ENCODE data around the gene ERP44. TPM values are rescaled to one million over a fixed set of nuclear protein-coding genes. Genes with fewer than 3 reads are reported as not detected.

The ERP44 gene
- total and polyA plus RNA-seq, 2 experiments from 2014 or later: 40.6 to 52.1 TPM

DNA sequence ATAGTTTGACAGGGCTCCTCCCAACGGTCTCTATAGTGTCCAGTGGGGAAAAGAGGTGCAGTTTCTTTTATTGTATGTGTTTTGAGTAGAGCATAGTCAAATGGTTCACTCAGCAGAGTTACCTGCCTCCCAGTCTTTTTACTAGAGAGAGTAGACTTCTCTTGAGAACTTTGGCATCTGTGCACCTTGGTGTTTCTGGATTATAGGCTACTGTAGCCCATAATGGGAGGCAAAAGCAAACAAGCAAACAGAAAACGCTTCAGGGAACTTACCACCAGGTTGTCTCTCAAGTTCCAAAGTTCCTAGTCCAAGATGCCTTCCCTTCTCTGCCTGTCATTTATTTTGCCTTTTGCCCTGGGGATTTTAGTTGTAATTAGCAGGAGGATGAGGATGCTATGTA lies 26.4 kb upstream of the ERP44 start:
- DNase-seq (ENCODE audit: low spot score): no peak
- Histone ChIP-seq H3K4me1 (ENCODE audit: insufficient read depth) (no peaks in the 10 kb centered on the region), H3K9me2 (replicated peaks; ENCODE audit: insufficient read depth) (no peaks in the 10 kb centered on the region), H3K9me3 (ENCODE audit: low read depth) (no peaks in the 10 kb centered on the region), H4K20me1 (ENCODE audit: insufficient read depth, poor library complexity, severe bottlenecking) (no peaks in the 10 kb centered on the region), H3K27me3 (no peaks in the 10 kb centered on the region), H3K4me2 (no peak overlapping the region), H3K79me2 (peaks cover 20% of the 10 kb centered on the region), H2AFZ (no peak overlapping the region), H3K27ac (no peak overlapping the region), H3K4me3 (no peak overlapping the region), H3K36me3 (replicated peaks; ENCODE audit: insufficient read depth, low read depth) (no peaks in the 10 kb centered on the region)
- 87% methylated on average over 2 of the region's 2 CpGs for WGBS (ENCODE audit: low lambda C conversion rate, missing lambda C conversion rate)
- TF ChIP-seq EZH2phosphoT487 (IDR thresholded peaks at IDR 0.05; ENCODE audit: low read depth, severe bottlenecking, unreplicated experiment) (no peak), EZH2 (IDR thresholded peaks at IDR 0.05; ENCODE audit: borderline replicate concordance) (no peak)
- TF ChIP-seq, protein P1, sequence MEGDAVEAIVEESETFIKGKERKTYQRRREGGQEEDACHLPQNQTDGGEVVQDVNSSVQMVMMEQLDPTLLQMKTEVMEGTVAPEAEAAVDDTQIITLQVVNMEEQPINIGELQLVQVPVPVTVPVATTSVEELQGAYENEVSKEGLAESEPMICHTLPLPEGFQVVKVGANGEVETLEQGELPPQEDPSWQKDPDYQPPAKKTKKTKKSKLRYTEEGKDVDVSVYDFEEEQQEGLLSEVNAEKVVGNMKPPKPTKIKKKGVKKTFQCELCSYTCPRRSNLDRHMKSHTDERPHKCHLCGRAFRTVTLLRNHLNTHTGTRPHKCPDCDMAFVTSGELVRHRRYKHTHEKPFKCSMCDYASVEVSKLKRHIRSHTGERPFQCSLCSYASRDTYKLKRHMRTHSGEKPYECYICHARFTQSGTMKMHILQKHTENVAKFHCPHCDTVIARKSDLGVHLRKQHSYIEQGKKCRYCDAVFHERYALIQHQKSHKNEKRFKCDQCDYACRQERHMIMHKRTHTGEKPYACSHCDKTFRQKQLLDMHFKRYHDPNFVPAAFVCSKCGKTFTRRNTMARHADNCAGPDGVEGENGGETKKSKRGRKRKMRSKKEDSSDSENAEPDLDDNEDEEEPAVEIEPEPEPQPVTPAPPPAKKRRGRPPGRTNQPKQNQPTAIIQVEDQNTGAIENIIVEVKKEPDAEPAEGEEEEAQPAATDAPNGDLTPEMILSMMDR (IDR thresholded peaks at IDR 0.05; ENCODE audit: poor library complexity): no peak

DNA sequence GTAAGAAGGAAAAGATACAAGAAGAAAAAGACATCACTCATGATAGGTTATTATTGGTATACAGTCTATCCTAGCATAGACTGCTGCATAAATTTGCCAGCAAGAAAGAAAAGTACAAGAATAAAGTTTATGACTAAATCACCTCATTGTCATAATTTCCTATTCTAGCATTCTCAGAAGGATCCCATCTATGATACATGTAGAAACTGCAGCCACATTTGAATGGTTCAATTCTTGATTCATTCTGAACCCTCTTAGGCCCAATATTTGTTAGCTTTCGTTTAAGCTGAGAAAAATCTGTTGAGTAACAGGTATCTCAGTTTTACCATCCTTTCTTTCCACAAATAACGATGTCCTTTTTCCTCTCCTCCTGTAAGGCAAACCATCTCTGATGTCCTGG lies 21.5 kb upstream of the ERP44 start:
- Histone ChIP-seq H3K9me2 (replicated peaks; ENCODE audit: insufficient read depth) (no peaks in the 10 kb centered on the region), H3K79me2 (peaks cover 20% of the 10 kb centered on the region), H3K9me3 (ENCODE audit: low read depth) (no peaks in the 10 kb centered on the region), H2AFZ (no peak overlapping the region), H3K27ac (no peak overlapping the region), H3K36me3 (replicated peaks; ENCODE audit: insufficient read depth, low read depth) (no peaks in the 10 kb centered on the region), H3K27me3 (no peaks in the 10 kb centered on the region), H4K20me1 (ENCODE audit: insufficient read depth, poor library complexity, severe bottlenecking) (no peaks in the 10 kb centered on the region), H3K4me1 (ENCODE audit: insufficient read depth) (no peaks in the 10 kb centered on the region), H3K4me2 (no peak overlapping the region), H3K4me3 (no peak overlapping the region)
- 95% methylated on average over 2 of the region's 2 CpGs for WGBS (ENCODE audit: low lambda C conversion rate, missing lambda C conversion rate)
- DNase-seq (ENCODE audit: low spot score): no peak
- no peak for TF ChIP-seq EZH2phosphoT487 (IDR thresholded peaks at IDR 0.05; ENCODE audit: low read depth, severe bottlenecking, unreplicated experiment)
- no peak for TF ChIP-seq EZH2 (IDR thresholded peaks at IDR 0.05; ENCODE audit: borderline replicate concordance)
- TF ChIP-seq, protein P1 (IDR thresholded peaks at IDR 0.05; ENCODE audit: poor library complexity): no peak

DNA sequence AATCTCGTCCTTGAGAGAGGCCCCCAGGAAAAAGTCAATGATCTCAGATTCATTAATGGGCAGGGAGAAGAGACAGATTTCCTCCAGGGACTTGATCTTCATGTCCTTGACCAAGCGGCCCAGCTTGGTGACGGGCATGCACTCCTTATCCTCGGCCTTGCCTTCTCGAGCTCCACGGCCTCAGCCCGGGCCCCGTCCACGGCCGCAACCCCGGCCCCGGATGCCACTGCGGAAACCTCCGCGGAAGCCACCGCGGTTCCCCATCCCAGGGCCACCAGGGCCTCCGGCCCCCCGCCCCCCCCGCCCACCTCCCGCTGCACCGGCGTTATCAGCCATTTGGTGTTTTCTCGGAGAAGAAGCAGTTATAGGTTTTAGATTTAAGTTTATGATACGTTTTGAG lies 18.5 kb upstream of the ERP44 start:
- Histone ChIP-seq H2AFZ (no peak overlapping the region), H3K4me3 (no peak overlapping the region), H3K9me3 (ENCODE audit: low read depth) (no peaks in the 10 kb centered on the region), H4K20me1 (ENCODE audit: insufficient read depth, poor library complexity, severe bottlenecking) (no peaks in the 10 kb centered on the region), H3K36me3 (replicated peaks; ENCODE audit: insufficient read depth, low read depth) (no peaks in the 10 kb centered on the region), H3K79me2 (peaks cover 8% of the 10 kb centered on the region), H3K27me3 (no peaks in the 10 kb centered on the region), H3K27ac (no peak overlapping the region), H3K4me2 (no peak overlapping the region), H3K9me2 (replicated peaks; ENCODE audit: insufficient read depth) (no peaks in the 10 kb centered on the region), H3K4me1 (ENCODE audit: insufficient read depth) (no peaks in the 10 kb centered on the region)
- DNase-seq (ENCODE audit: low spot score): no peak
- 97% methylated on average over 7 of the region's 25 CpGs for WGBS (ENCODE audit: low lambda C conversion rate, missing lambda C conversion rate)
- TF ChIP-seq EZH2phosphoT487 (IDR thresholded peaks at IDR 0.05; ENCODE audit: low read depth, severe bottlenecking, unreplicated experiment) (no peak), EZH2 (IDR thresholded peaks at IDR 0.05; ENCODE audit: borderline replicate concordance) (no peak)
- TF ChIP-seq, protein P1 (IDR thresholded peaks at IDR 0.05; ENCODE audit: poor library complexity): no peak

Measured in hepatocyte (in vitro differentiated cells).